Motor neuron (in vitro differentiated cells): ENCODE data around the gene PEMT. TPM values are rescaled to one million over a fixed set of nuclear protein-coding genes. Genes with fewer than 3 reads are reported as not detected.
A peak's percentile ranks its signal among the peaks of the same experiment; 100 is the strongest.

Source experiments
- ATAC-seq, 8 experiments: fragments of 200-7000 bp; cut with Tn5 transposase; replicated peaks in 6 of 8; 2 replicates each; pipeline ENCODE4 v1.8.0; 2021; ENCODE audit warnings: mild to moderate bottlenecking in 8 of 8, moderate library complexity in 8 of 8
- H3K27ac ChIP-seq, 2 donors: fragments of 250-450 bp; sonication (Bioruptor Pico); 2 replicates each; pipeline ENCODE4 v1.9.0; 2021; ENCODE audit warnings: antibody characterized with exemption in 2 of 2, mild to moderate bottlenecking in 2 of 2, moderate library complexity in 1 of 2
- H3K4me1 ChIP-seq, 2 donors: fragments of 250-450 bp; sonication (Bioruptor Pico); replicated peaks in 1 of 2; 2 replicates each; pipeline ENCODE4 v1.6.1; 2021; ENCODE audit warnings: antibody characterized with exemption in 2 of 2, mild to moderate bottlenecking in 2 of 2, moderate library complexity in 1 of 2
- H3K4me3 ChIP-seq, 5 donors: fragments of 250-450 bp; sonication (Bioruptor Pico); 2 replicates each; pipeline ENCODE4 v1.9.0; 2021; ENCODE audit warnings: antibody characterized with exemption in 5 of 5, mild to moderate bottlenecking in 5 of 5, moderate library complexity in 4 of 5
- WGBS, 10 experiments: fragments of 450-650 bp; shearing (Covaris generic); methylation state at CpG; one replicate each; pipeline ENCODE4 v1.0.0; 2022; 5-methylcytosine and 5-hydroxymethylcytosine counted together
- in situ Hi-C, 9 experiments: fragments of 400-800 bp; cut with MboI; loops; one replicate each; pipeline ENCODE4 v1.15.0; 2021; ENCODE audit warnings: low sequenced_read_pairs in 9 of 9, low pct_unique_long_range_greater_than_20kb in 2 of 9; ENCODE audit not compliant: unreplicated experiment in 9 of 9
- total RNA-seq, 8 experiments: library from RNA; unstranded; fragments of 300-600 nt; gene quantifications; 2 replicates each; pipeline versions ENCODE4 v1.2.3 to v1.2.4, GENCODE V29; 2022

The PEMT gene
- total RNA-seq, 8 experiments from 2014 or later, result 21.1 to 59.0 (median 32.9) TPM

DNA sequence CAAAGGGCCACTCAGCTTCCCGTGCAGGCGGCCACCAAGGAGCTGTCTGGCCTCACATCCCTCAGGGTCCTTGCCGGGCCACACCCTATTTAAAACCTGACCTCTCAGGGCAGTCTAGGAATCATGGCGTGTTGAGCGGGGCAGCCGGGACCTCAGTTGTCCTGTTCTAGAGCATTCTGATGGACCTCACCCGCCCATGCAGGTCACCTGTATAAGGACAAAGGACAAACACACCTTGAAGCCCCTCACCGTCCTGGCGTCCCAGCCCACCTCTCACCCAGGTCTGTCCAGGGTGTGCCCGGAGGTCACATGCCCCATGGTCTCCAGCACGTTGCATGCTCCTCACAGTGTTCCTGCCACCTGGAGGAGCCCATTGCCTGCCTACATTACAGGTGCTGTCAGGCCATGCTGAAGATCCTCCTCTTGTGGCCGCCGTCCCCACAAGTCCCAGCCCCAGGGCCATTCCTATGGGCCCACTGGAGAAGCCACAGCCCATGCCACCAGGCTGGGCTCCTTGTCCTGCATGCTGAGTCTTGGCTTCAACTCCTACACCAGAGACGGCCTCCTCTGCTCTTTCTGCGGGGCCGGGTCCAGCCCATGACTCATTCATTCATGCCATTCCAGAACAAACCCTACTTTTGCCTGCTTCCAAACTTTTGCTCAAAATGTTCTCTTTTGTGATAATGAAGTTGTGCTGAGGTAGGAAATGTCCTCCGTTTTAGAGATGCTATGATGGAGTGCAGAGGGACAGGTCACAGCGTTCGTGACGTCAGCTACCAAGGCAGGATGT, 46.3 kb downstream of the PEMT start:
- WGBS, 10 experiments, result 14 to 100% (median 90%) methylated on average over 1 to 10 of the region's 20 CpGs
- ATAC-seq, result peak in 2 of 8 experiments; percentile 70 to 72
- Histone ChIP-seq H3K4me3 (no peak overlapping the region), H3K27ac (no peak overlapping the region), H3K4me1 (peaks cover 6 to 7% of the 10 kb centered on the region in 2 donors)
- in situ Hi-C loops, result no loop called here

DNA sequence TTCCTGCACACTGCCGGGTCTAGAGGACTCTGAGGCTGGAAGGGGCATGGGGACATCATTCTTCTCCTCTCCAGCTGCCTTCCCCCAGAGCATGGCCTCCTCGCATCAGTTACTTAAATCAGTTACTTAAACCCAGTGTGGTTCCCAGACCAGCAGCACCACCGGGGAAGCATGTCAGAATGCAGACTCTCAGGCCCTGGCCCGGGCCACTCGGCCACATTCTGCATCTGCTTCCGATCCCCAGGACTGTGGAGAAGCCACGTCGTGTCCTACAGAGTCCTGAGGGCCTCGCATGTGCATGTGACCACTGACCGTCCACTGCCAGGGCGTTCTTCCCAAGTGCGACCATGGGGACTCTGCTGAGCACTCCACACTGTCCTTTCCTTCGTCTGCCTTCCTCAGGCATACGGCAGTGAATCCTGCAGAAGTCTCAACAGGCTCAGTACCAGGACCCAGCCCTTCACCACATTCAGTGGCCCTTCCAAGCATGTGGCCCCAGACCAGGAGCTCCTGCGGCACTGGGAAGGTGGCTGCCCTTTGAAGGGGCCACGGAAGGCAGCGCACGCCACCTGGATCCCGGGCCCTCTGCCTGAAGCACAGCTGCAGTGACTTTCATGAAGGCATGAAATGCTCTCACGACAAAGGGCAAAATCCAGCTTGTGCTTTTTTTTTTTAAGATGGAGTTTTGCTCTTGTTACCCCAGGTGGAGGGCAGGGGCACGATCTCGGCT, 48.4 kb downstream of the PEMT start:
- Histone ChIP-seq H3K27ac (no peak overlapping the region), H3K4me3 (no peak overlapping the region), H3K4me1 (peaks cover 9 to 11% of the 10 kb centered on the region in 2 donors)
- WGBS, 10 experiments, result 70 to 100% (median 94%) methylated on average over 1 to 8 of the region's 22 CpGs; no CpG with 5 or more reads in 2 of the 10 experiments
- ATAC-seq, result no peak
- in situ Hi-C loops, result no loop called here

- Histone ChIP-seq H3K4me1 (peaks cover 9 to 11% of the 10 kb centered on the region in 2 donors), H3K4me3 (no peak overlapping the region), H3K27ac (no peak overlapping the region)
- WGBS, 10 experiments, result 67% methylated on average over 3 of the region's 5 CpGs; no CpG with 5 or more reads in 9 of the 10 experiments
- in situ Hi-C loops, result no loop called here
- ATAC-seq, result no peak
Measured at GRCh38 chr17:17541640-17542001, 49.9 kb downstream of the PEMT start.

GRCh38 chr17:17540935-17541639, 50.4 kb downstream of the PEMT start:
- 60 to 100% (median 88%) methylated on average over 1 to 13 of the region's 23 CpGs; no CpG with 5 or more reads in 6 of the 10 experiments for WGBS, 10 experiments
- Histone ChIP-seq H3K4me1 (peaks cover 9 to 11% of the 10 kb centered on the region in 2 donors), H3K4me3 (no peak overlapping the region), H3K27ac (no peak overlapping the region)
- peak in 3 of 8 experiments; percentile 2 to 16 (median 3) for ATAC-seq
- in situ Hi-C loops, result no loop called here

DNA sequence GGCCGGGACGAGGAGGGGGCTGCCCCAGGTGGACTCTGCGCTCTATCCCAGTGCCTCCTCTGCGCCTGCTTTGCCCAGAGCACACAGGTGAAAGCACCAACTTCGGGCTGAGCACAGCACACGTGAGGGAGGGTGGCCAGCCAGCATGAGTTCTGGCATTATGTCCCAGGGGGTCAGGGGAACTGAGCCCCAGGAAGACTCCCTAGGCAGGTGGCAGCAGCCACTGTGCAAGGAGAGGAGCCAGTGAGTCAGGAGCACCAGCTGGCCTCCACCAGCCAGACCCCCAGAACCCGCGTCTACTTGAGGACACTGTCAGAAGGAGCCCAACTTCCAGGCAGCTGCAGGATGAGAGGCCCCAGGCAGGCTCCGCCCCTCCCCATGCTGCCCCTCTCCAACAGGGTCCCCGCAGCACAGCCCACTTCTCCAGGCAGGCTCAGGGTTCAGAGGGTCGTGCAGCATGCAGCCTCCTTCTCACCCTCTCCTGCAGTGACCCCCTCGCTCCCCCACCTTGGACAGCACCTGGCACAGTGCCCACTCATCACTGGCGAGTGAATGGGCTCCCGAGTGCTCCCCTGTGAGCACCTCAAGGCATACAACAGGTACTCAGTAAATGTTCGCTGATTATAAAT, 51.1 kb downstream of the PEMT start:
- H3K27ac ChIP-seq, result no peak overlapping the region
- WGBS, 10 experiments, result 60 to 100% (median 100%) methylated on average over 1 to 2 of the region's 15 CpGs; no CpG with 5 or more reads in 7 of the 10 experiments
- peaks cover 9 to 11% of the 10 kb centered on the region in 2 donors for H3K4me1 ChIP-seq
- no peak overlapping the region for H3K4me3 ChIP-seq
- in situ Hi-C loops, result no loop called here
- peak in 5 of 8 experiments; percentile 7 to 53 (median 45) for ATAC-seq

DNA sequence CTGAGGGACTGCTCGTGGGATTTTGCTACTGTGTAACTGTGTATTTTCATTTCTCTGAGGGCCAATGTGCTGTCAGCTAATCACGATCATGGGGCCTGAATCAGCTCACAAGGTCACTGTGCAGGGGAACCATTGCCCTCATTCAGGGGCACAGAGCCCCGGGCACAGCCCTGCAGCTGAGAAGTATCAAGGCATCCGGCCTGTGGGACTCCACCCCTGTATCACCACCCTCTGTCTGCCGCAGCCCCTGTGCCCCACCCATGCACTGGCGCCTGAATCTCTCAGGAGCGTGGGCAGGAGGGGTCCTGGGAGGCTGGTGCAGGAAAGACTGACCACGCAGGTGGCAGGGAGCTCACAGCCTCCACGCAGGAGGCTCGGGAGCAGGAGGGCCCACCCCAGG, 51.9 kb downstream of the PEMT start:
- no peak overlapping the region for H3K27ac ChIP-seq
- 37 to 92% methylated on average over 2 to 9 of the region's 10 CpGs; no CpG with 5 or more reads in 8 of the 10 experiments for WGBS, 10 experiments
- peaks cover 9 to 11% of the 10 kb centered on the region in 2 donors for H3K4me1 ChIP-seq

GRCh38 chr17:17538417-17539391, 52.8 kb downstream of the PEMT start:
- Histone ChIP-seq H3K4me3 (no peak overlapping the region), H3K27ac (no peak overlapping the region), H3K4me1 (peaks cover 9 to 11% of the 10 kb centered on the region in 2 donors)
- ATAC-seq, result peak in 2 of 8 experiments; percentile 64 to 78
- 28 to 94% (median 88%) methylated on average over 3 to 10 of the region's 10 CpGs for WGBS, 10 experiments
- in situ Hi-C loops, result no loop called here

More for the DNA sequence above, 51.9 kb downstream of the PEMT start:
- no peak overlapping the region for H3K4me3 ChIP-seq
- in situ Hi-C loops, result no loop called here
- peak in 2 of 8 experiments; percentile 37 for ATAC-seq

GRCh38 chr17:17537311-17538099, 54.0 kb downstream of the PEMT start:
- ATAC-seq, result peak in 5 of 8 experiments; percentile 47 to 81 (median 62)
- Histone ChIP-seq H3K4me3 (no peak overlapping the region), H3K4me1 (peaks cover 9 to 11% of the 10 kb centered on the region in 2 donors), H3K27ac (no peak overlapping the region)
- in situ Hi-C loops, result no loop called here
- 20 to 100% (median 77%) methylated on average over 1 to 4 of the region's 15 CpGs; no CpG with 5 or more reads in 5 of the 10 experiments for WGBS, 10 experiments

GRCh38 chr17:17536702-17537101, 54.8 kb downstream of the PEMT start:
- in situ Hi-C loops, result no loop called here
- H3K4me3 ChIP-seq, result no peak overlapping the region
- peaks cover 9 to 11% of the 10 kb centered on the region in 2 donors for H3K4me1 ChIP-seq
- H3K27ac ChIP-seq, result no peak overlapping the region
- 80 to 100% (median 88%) methylated on average over 1 to 6 of the region's 15 CpGs; no CpG with 5 or more reads in 4 of the 10 experiments for WGBS, 10 experiments
- no peak for ATAC-seq

GRCh38 chr17:17535957-17536356, 55.6 kb downstream of the PEMT start:
- 0 to 90% (median 72%) methylated on average over 1 to 3 of the region's 7 CpGs; no CpG with 5 or more reads in 7 of the 10 experiments for WGBS, 10 experiments
- in situ Hi-C loops, result no loop called here
- no peak overlapping the region for H3K27ac ChIP-seq
- no peak overlapping the region for H3K4me3 ChIP-seq
- H3K4me1 ChIP-seq, result peaks cover 9 to 15% of the 10 kb centered on the region in 2 donors
- peak in 3 of 8 experiments; percentile 36 to 65 (median 48) for ATAC-seq

- no peak overlapping the region for H3K27ac ChIP-seq
- H3K4me1 ChIP-seq, result peaks cover 0 to 7% of the 10 kb centered on the region in 2 donors
- in situ Hi-C loops, result no loop called here
- ATAC-seq, result no peak
- no peak overlapping the region for H3K4me3 ChIP-seq
- WGBS, 10 experiments, result 80 to 100% (median 93%) methylated on average over 1 to 3 of the region's 3 CpGs; no CpG with 5 or more reads in 2 of the 10 experiments
Measured at GRCh38 chr17:17533901-17534441, 57.5 kb downstream of the PEMT start.
